Bronchial epithelial cell (primary cell): ENCODE measurements around the gene SP2. TPM values are rescaled to one million over a fixed set of nuclear protein-coding genes. Genes with fewer than 3 reads are reported as not detected.
A peak's percentile ranks its signal among the peaks of the same experiment; 100 is the strongest.
"Not testable (repeated sequence)": the region's sequence is repeated elsewhere in the genome, so short reads cannot be mapped to it uniquely, and the experiment has no call there.

Source experiments
- DNase-seq: peaks from one replicate; pipeline ENCODE4 v3.0.0-alpha.2; 2010; ENCODE audit warnings: low read depth
- FAIRE-seq: peaks from 2 replicates; lab custom pipeline; 2011; peaks lifted over from hg19 to GRCh38; lab: Jason Lieb, UNC
- H3K27me3 ChIP-seq: 2 replicates; pipeline ENCODE4 v1.5.1; 2011; ENCODE audit warnings: low read length; ENCODE audit not compliant: control insufficient read depth, insufficient read depth
- H3K36me3 ChIP-seq: 2 replicates; pipeline ENCODE4 v1.5.1; 2011; ENCODE audit warnings: low read length; ENCODE audit not compliant: control insufficient read depth, insufficient read depth
- H3K4me3 ChIP-seq: 2 replicates; pipeline ENCODE4 v1.5.1; 2011; ENCODE audit warnings: mild to moderate bottlenecking, low read depth, low read length, control low read depth
- total RNA-seq: library from RNA; depleted of rRNA; stranded (reverse); fragments of >200 nt; gene quantifications from 2 replicates; pipeline ENCODE4 v1.2.1, GENCODE V29; 2014
- TF ChIP-seq, protein P1 (sequence below): IDR thresholded peaks from 2 replicates; pipeline ENCODE4 v1.5.1; 2011; ENCODE audit warnings: mild to moderate bottlenecking, moderate library complexity, low read length, control low read depth, inconsistent platforms; ENCODE audit not compliant: insufficient read depth, severe bottlenecking

The SP2 gene
- total RNA-seq, 1 donor from 2014 or later = 1.1 TPM

DNA sequence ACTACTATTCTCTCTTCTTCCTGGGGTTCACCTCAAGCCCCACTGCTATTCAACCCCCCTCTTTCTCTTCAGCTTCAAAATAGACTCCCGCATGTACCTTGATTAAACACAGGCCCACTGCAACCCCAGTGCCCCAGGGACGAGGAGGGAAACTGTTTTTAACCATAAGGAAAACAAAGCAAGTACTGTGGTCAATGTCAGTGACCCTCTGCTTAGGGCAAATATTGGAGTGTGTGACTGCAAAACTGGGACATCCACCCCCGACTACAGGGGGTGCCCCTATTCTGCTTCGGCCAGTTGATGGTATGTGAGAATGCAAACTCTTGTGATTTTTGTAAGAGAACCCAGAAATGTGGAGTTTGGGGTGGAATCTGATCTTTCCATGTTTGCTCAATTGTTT is 35.8 kb downstream of the SP2 start:
- Histone ChIP-seq H3K4me3 (no peak overlapping the region), H3K27me3 (no peaks in the 10 kb centered on the region), H3K36me3 (peaks cover 7% of the 10 kb centered on the region)
- no peak for DNase-seq
- TF ChIP-seq, protein P1, sequence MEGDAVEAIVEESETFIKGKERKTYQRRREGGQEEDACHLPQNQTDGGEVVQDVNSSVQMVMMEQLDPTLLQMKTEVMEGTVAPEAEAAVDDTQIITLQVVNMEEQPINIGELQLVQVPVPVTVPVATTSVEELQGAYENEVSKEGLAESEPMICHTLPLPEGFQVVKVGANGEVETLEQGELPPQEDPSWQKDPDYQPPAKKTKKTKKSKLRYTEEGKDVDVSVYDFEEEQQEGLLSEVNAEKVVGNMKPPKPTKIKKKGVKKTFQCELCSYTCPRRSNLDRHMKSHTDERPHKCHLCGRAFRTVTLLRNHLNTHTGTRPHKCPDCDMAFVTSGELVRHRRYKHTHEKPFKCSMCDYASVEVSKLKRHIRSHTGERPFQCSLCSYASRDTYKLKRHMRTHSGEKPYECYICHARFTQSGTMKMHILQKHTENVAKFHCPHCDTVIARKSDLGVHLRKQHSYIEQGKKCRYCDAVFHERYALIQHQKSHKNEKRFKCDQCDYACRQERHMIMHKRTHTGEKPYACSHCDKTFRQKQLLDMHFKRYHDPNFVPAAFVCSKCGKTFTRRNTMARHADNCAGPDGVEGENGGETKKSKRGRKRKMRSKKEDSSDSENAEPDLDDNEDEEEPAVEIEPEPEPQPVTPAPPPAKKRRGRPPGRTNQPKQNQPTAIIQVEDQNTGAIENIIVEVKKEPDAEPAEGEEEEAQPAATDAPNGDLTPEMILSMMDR = no peak
- no peak for FAIRE-seq

DNA sequence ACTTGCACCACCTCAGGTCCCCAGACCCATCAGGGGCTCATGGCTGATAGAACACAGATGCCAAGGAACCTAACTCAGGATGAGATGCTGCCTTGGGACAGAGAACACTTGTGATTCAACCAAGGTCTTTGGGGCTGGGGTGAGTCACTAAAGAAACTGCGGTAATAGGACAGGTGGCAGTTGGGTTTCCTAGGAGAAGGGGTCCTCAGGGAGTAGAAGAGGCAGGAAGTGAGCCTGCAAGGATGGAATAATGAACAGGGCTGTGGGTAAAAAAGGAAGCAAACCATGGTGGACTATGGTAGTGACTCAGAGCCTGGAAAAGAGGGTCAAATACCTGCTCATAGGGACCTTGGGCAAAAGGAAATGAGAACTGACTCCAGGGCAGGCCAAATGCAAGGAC is 38.8 kb downstream of the SP2 start:
- no peaks in the 10 kb centered on the region for H3K27me3 ChIP-seq
- DNase-seq (peak; percentile 26), FAIRE-seq (no peak)
- peaks cover 1% of the 10 kb centered on the region for H3K36me3 ChIP-seq
- H3K4me3 ChIP-seq = no peak overlapping the region
- TF ChIP-seq, protein P1 = no peak

DNA sequence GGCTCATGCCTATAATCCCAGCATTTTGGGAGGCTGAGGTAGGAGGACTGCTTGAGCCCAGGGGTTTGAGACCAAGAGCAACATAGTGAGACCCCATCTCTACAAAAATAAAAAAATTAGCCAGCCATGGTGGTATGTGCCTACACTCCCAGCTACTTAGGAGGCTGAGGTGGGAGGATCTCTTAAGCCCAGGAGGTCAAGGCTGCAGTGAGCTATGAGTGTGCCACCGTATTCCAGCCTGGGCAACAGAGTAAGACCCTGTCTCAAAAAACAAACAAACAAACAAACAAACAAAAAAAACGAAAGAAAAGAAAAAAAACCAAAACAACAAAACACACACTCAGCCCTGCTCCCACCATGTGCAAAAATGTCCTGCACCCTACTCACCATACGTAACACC is 39.4 kb downstream of the SP2 start:
- H3K27me3 ChIP-seq, DNase-seq, H3K36me3 ChIP-seq, FAIRE-seq, H3K4me3 ChIP-seq: not testable (repeated sequence)

DNA sequence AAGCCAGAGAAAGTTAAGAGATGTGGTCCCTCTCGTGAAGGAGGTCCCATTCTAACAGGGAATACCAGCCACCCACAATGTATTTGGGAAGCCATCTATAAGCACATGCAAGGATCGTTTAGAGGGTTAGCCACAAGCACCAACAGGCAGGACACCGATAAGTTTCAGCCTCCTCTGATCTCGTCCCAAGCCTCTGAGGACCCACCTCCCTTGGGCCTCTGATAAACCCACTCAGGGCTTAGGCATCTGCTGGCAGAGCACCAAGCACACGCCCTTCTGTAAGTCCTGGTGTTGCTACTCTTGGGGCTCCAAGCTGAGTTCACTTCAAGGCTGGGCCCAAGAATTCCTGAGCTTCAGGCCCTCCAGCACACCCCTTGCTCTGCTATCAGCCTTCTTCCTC is 39.9 kb downstream of the SP2 start:
- Histone ChIP-seq H3K27me3 (no peaks in the 10 kb centered on the region), H3K4me3 (no peak overlapping the region), H3K36me3 (no peaks in the 10 kb centered on the region)
- DNase-seq (peak; percentile 87), FAIRE-seq (no peak)
- TF ChIP-seq, protein P1 = no peak

DNA sequence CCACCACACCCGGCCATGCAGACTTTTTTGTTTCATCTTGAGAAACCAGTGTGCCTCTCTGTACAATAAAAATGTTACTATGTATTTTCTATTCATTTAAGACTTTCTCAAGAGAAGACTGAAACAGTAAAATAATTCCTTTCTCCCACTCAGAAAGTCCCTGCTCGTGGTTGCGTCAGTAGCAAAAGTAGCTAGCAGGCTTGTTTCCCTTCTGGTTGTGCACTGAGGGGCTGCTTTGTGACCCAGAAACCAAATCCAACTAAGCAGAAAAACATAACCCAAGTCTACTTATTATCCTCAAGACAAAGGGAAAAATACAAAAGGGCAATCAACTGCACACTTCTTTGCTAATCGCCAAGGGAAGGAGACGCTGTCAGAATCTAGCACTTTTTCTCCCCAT is 41.9 kb downstream of the SP2 start:
- Histone ChIP-seq H3K36me3 (no peaks in the 10 kb centered on the region), H3K4me3 (no peak overlapping the region), H3K27me3 (no peaks in the 10 kb centered on the region)
- TF ChIP-seq, protein P1 = no peak
- DNase-seq (no peak), FAIRE-seq (no peak)

DNA sequence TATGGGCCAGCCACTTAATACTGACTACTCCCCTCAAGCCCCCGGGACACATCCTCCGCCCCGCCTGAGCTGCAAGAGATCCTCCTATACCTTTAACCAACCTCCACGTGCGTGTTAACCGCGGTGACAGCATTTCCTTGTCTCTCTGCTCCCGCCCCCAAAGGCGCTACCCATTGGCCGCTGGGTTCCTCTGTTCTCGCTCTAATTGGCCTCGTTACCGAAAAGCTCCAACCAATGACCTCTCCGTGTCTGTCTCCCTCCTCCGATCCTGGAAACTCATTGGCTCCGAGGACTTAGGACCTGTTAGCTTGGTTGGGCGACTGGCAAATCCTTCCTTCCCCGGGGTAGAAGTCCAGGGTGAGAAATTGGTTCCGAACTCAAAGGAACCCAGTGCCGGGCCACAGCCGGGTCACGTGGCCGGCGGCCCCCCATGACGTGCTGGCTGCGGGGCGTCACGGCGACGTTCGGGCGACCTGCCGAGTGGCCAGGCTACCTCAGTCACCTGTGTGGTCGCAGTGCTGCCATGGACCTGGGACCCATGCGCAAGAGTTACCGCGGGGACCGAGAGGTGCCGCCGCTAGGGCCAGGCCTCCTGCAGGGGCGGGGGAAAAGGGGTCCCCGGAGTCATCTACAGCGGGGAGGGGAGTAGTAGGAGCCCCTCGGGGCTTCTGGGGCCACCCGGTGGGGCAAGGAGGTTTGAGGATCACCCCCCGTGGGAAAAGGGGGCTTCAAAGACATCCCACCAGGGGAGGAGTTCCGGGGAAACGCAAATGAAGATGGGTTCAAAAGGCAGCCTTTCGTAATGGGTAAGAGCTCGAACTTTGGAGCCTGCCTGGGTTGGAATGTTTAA is 45.4 kb downstream of the SP2 start, which contains the start of gene PNPO:
Gene PNPO, plus strand, starts transcription at position 326 of the 850 bp plus-strand sequence. Its CDS starts 105 bp downstream, at position 431.
- DNase-seq (peak; percentile 98), FAIRE-seq (peak; percentile 36)
- Histone ChIP-seq H3K4me3 (peak within 1 kb of the TSS; percentile 77), H3K36me3 (peaks cover 9% of the 10 kb centered on the region), H3K27me3 (no peaks in the 10 kb centered on the region)
- TF ChIP-seq, protein P1 = peak; percentile 16
